ENCODE data around the gene FYCO1. TPM values are rescaled to one million over a fixed set of nuclear protein-coding genes. Genes with fewer than 3 reads are reported as not detected.

FYCO1 gene
- polyA plus RNA-seq, 1 donor (not counting 4 experiments of a cell fraction or from before 2014, with no cell fraction given), result 6.1 TPM

DNA sequence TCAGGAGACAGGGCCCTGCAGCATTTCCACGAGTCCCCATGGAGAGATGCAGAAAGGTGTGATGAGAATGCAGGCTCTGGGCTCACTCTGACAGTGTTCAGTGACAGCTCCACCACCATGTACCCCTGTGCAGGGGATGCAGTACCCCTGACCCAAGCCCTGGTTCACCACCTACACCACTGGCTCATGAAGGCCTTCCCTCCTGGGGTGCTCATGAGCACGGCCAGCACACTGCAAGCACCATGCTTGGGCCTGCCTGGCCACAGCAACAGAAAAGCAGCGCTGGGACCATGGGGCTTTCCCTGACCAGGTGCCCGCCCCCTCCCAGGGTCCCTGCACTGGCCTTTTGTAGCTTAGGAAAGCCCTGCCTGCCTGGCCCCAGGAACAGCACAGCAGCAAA is 46.2 kb downstream of the FYCO1 start:
- Histone ChIP-seq H3K79me2 (ENCODE audit: control insufficient read depth, insufficient read depth, low read length) (no peaks in the 10 kb centered on the region), H4K20me1 (ENCODE audit: control insufficient read depth, extremely low read depth, insufficient read depth, low read length) (no peaks in the 10 kb centered on the region), H3K27me3 (ENCODE audit: control insufficient read depth, extremely low read depth, insufficient read depth, low read length) (no peaks in the 10 kb centered on the region), H3K4me3 (ENCODE audit: control insufficient read depth in 2 of 3, extremely low read depth in 1 of 3, insufficient read depth in 2 of 3, low read depth in 1 of 3, low read length in 3 of 3) (no peak overlapping the region), H3K4me2 (ENCODE audit: control insufficient read depth, extremely low read depth, insufficient read depth, low read depth, low read length) (no peak overlapping the region), H3K4me1 (ENCODE audit: control insufficient read depth, extremely low read depth, insufficient read depth, low read length) (no peaks in the 10 kb centered on the region), H3K27ac (ENCODE audit: control insufficient read depth, insufficient read depth, low read length) (no peak overlapping the region), H3K9me3 (ENCODE audit: control insufficient read depth, low read depth, low read length) (no peaks in the 10 kb centered on the region), H3K36me3 (ENCODE audit: control insufficient read depth in 2 of 2, extremely low read depth in 1 of 2, insufficient read depth in 2 of 2, low read length in 2 of 2) (peaks cover 15 to 42% of the 10 kb centered on the region in 2 experiments), H3K9me1 (ENCODE audit: control insufficient read depth, extremely low read depth, insufficient read depth, low read length) (no peaks in the 10 kb centered on the region), H3K9ac (ENCODE audit: control insufficient read depth, extremely low read depth, insufficient read depth, low read length) (no peak overlapping the region), H2AFZ (ENCODE audit: control insufficient read depth, low read length) (no peak overlapping the region)
- DNase-seq (ENCODE audit: low read depth, low spot score) (no peak), FAIRE-seq (no peak)
- dilution Hi-C loops (cut with MboI; ENCODE audit: extremely low pct_ligation_motif_present, low sequenced_read_pairs), result no loop called here
- TF ChIP-seq EZH2 (IDR thresholded peaks at IDR 0.05; ENCODE audit: low read length), result no peak
- TF ChIP-seq, protein P1, sequence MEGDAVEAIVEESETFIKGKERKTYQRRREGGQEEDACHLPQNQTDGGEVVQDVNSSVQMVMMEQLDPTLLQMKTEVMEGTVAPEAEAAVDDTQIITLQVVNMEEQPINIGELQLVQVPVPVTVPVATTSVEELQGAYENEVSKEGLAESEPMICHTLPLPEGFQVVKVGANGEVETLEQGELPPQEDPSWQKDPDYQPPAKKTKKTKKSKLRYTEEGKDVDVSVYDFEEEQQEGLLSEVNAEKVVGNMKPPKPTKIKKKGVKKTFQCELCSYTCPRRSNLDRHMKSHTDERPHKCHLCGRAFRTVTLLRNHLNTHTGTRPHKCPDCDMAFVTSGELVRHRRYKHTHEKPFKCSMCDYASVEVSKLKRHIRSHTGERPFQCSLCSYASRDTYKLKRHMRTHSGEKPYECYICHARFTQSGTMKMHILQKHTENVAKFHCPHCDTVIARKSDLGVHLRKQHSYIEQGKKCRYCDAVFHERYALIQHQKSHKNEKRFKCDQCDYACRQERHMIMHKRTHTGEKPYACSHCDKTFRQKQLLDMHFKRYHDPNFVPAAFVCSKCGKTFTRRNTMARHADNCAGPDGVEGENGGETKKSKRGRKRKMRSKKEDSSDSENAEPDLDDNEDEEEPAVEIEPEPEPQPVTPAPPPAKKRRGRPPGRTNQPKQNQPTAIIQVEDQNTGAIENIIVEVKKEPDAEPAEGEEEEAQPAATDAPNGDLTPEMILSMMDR (optimal IDR thresholded peaks at IDR 0.05 in 1 of 3, IDR thresholded peaks at IDR 0.05 in 1 of 3, conservative IDR thresholded peaks at IDR 0.05 in 1 of 3; ENCODE audit: extremely low read depth in 1 of 3, insufficient read depth in 2 of 3, low read length in 3 of 3), result no peak

DNA sequence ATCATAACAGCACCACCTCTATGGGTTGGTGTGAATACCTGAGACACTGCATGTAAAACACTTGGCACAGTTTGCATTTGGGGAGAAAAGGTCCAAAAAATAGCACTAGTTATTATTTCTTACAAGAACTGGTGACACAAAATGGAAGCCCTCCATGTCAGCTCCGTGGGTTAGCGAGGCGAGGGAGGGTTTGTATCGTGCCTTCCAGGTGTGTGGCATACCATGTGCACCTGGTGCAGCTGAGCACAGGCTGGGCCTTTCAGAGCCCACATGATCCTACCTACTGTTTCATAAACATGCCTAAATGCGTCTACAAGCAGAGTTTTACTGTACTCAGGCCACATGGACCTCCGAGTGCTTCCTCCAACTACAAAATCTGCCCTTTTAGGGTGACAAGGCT is 46.7 kb downstream of the FYCO1 start:
- Histone ChIP-seq H4K20me1 (ENCODE audit: control insufficient read depth, extremely low read depth, insufficient read depth, low read length) (no peaks in the 10 kb centered on the region), H3K27ac (ENCODE audit: control insufficient read depth, insufficient read depth, low read length) (no peak overlapping the region), H3K4me2 (ENCODE audit: control insufficient read depth, extremely low read depth, insufficient read depth, low read depth, low read length) (no peak overlapping the region), H3K27me3 (ENCODE audit: control insufficient read depth, extremely low read depth, insufficient read depth, low read length) (no peaks in the 10 kb centered on the region), H3K4me1 (ENCODE audit: control insufficient read depth, extremely low read depth, insufficient read depth, low read length) (no peaks in the 10 kb centered on the region), H3K9me1 (ENCODE audit: control insufficient read depth, extremely low read depth, insufficient read depth, low read length) (no peaks in the 10 kb centered on the region), H3K9ac (ENCODE audit: control insufficient read depth, extremely low read depth, insufficient read depth, low read length) (no peak overlapping the region), H3K36me3 (ENCODE audit: control insufficient read depth in 2 of 2, extremely low read depth in 1 of 2, insufficient read depth in 2 of 2, low read length in 2 of 2) (peaks cover 12 to 41% of the 10 kb centered on the region in 2 experiments), H3K4me3 (ENCODE audit: control insufficient read depth in 2 of 3, extremely low read depth in 1 of 3, insufficient read depth in 2 of 3, low read depth in 1 of 3, low read length in 3 of 3) (no peak overlapping the region), H2AFZ (ENCODE audit: control insufficient read depth, low read length) (no peak overlapping the region), H3K9me3 (ENCODE audit: control insufficient read depth, low read depth, low read length) (no peaks in the 10 kb centered on the region), H3K79me2 (ENCODE audit: control insufficient read depth, insufficient read depth, low read length) (no peaks in the 10 kb centered on the region)
- dilution Hi-C loops (cut with MboI; ENCODE audit: extremely low pct_ligation_motif_present, low sequenced_read_pairs), result no loop called here
- DNase-seq (ENCODE audit: low read depth, low spot score) (no peak), FAIRE-seq (no peak)
- TF ChIP-seq, protein P1 (optimal IDR thresholded peaks at IDR 0.05 in 1 of 3, IDR thresholded peaks at IDR 0.05 in 1 of 3, conservative IDR thresholded peaks at IDR 0.05 in 1 of 3; ENCODE audit: extremely low read depth in 1 of 3, insufficient read depth in 2 of 3, low read length in 3 of 3), result no peak
- no peak for TF ChIP-seq EZH2 (IDR thresholded peaks at IDR 0.05; ENCODE audit: low read length)
